ENCODE data around the gene BBOF1. TPM values are rescaled to one million over a fixed set of nuclear protein-coding genes. Genes with fewer than 3 reads are reported as not detected.

Gene BBOF1
- total and polyA plus RNA-seq, 2 experiments from 2014 or later, result 4.1 to 7.1 TPM

DNA sequence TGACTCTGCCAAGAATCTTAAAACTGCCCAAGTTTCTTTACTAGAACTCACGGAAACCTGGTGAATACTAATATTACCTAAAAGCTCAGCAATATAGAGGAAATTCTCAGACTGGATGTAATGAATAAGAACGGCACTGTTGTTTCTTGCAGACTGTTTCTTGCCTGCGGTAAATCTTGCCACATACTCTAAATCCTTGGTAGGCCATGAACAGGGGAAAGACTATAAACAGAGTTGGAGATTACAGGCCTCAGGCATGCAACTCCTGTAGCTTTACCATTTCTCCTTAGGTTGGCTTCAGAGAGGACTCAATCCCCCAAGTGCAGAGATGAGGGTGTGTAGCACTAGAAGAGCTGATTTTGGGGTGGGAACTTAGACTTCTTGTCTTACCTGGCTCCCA, 64.0 kb downstream of the BBOF1 start:
- no peak for TF ChIP-seq EZH2phosphoT487 (IDR thresholded peaks at IDR 0.05; ENCODE audit: low read depth, severe bottlenecking, unreplicated experiment)
- TF ChIP-seq EZH2 (IDR thresholded peaks at IDR 0.05; ENCODE audit: borderline replicate concordance), result no peak
- TF ChIP-seq, protein P1, sequence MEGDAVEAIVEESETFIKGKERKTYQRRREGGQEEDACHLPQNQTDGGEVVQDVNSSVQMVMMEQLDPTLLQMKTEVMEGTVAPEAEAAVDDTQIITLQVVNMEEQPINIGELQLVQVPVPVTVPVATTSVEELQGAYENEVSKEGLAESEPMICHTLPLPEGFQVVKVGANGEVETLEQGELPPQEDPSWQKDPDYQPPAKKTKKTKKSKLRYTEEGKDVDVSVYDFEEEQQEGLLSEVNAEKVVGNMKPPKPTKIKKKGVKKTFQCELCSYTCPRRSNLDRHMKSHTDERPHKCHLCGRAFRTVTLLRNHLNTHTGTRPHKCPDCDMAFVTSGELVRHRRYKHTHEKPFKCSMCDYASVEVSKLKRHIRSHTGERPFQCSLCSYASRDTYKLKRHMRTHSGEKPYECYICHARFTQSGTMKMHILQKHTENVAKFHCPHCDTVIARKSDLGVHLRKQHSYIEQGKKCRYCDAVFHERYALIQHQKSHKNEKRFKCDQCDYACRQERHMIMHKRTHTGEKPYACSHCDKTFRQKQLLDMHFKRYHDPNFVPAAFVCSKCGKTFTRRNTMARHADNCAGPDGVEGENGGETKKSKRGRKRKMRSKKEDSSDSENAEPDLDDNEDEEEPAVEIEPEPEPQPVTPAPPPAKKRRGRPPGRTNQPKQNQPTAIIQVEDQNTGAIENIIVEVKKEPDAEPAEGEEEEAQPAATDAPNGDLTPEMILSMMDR (IDR thresholded peaks at IDR 0.05; ENCODE audit: poor library complexity), result no peak
- Histone ChIP-seq H3K79me2 (peaks cover 33% of the 10 kb centered on the region), H3K27me3 (no peaks in the 10 kb centered on the region), H3K9me3 (ENCODE audit: low read depth) (no peaks in the 10 kb centered on the region), H3K4me1 (ENCODE audit: insufficient read depth) (peaks cover 9% of the 10 kb centered on the region), H3K27ac (peak overlapping the region; percentile 77), H2AFZ (peak overlapping the region; percentile 3), H3K9me2 (replicated peaks; ENCODE audit: insufficient read depth) (no peaks in the 10 kb centered on the region), H3K4me3 (peak overlapping the region; percentile 9), H4K20me1 (ENCODE audit: insufficient read depth, poor library complexity, severe bottlenecking) (no peaks in the 10 kb centered on the region), H3K36me3 (replicated peaks; ENCODE audit: insufficient read depth, low read depth) (no peaks in the 10 kb centered on the region), H3K4me2 (peak overlapping the region; percentile 89)
- WGBS (ENCODE audit: low lambda C conversion rate, missing lambda C conversion rate), result 60% methylated on average over 3 of the region's 3 CpGs
- DNase-seq (ENCODE audit: low spot score), result peak; percentile 26

DNA sequence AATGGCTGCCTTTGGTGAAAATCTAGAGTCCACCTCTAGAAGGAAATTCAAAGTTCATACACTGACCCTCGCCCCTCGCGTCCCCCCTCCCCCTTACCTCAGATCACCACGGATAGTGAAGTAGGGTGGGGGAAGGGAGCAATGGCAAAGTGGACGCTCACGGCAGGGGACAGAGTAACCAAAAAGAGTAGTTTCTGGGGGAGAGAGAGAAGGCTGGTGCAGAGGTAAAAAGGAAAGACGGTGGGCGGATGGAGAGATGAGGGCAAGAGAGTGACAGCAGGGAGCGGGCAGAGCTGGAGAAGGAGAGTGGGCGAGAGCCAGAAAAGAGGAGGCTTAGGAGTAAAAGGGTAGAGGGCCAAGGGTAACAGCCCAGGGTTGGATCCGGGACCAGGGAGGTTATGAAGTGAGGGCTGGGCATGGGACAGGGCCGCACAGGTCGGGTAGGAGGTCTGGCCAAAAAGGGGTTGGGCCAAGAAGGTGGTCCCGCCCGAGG, 64.7 kb downstream of the BBOF1 start:
- DNase-seq (ENCODE audit: low spot score), result peak; percentile 50
- peak overlapping the region; percentile 3 for H2AFZ ChIP-seq
- peak overlapping the region; percentile 77 for H3K27ac ChIP-seq
- H4K20me1 ChIP-seq (ENCODE audit: insufficient read depth, poor library complexity, severe bottlenecking), result no peaks in the 10 kb centered on the region
- H3K4me3 ChIP-seq, result peak overlapping the region; percentile 9
- 3% methylated on average over 15 of the region's 15 CpGs for WGBS (ENCODE audit: low lambda C conversion rate, missing lambda C conversion rate)
- H3K36me3 ChIP-seq (replicated peaks; ENCODE audit: insufficient read depth, low read depth), result no peaks in the 10 kb centered on the region
- no peaks in the 10 kb centered on the region for H3K27me3 ChIP-seq
- H3K4me1 ChIP-seq (ENCODE audit: insufficient read depth), result peaks cover 9% of the 10 kb centered on the region
- peak overlapping the region; percentile 89 for H3K4me2 ChIP-seq
- peaks cover 40% of the 10 kb centered on the region for H3K79me2 ChIP-seq
- H3K9me3 ChIP-seq (ENCODE audit: low read depth), result no peaks in the 10 kb centered on the region
- H3K9me2 ChIP-seq (replicated peaks; ENCODE audit: insufficient read depth), result no peaks in the 10 kb centered on the region
- TF ChIP-seq EZH2 (IDR thresholded peaks at IDR 0.05; ENCODE audit: borderline replicate concordance) (no peak), EZH2phosphoT487 (IDR thresholded peaks at IDR 0.05; ENCODE audit: low read depth, severe bottlenecking, unreplicated experiment) (no peak)
- TF ChIP-seq, protein P1 (IDR thresholded peaks at IDR 0.05; ENCODE audit: poor library complexity), result no peak

DNA sequence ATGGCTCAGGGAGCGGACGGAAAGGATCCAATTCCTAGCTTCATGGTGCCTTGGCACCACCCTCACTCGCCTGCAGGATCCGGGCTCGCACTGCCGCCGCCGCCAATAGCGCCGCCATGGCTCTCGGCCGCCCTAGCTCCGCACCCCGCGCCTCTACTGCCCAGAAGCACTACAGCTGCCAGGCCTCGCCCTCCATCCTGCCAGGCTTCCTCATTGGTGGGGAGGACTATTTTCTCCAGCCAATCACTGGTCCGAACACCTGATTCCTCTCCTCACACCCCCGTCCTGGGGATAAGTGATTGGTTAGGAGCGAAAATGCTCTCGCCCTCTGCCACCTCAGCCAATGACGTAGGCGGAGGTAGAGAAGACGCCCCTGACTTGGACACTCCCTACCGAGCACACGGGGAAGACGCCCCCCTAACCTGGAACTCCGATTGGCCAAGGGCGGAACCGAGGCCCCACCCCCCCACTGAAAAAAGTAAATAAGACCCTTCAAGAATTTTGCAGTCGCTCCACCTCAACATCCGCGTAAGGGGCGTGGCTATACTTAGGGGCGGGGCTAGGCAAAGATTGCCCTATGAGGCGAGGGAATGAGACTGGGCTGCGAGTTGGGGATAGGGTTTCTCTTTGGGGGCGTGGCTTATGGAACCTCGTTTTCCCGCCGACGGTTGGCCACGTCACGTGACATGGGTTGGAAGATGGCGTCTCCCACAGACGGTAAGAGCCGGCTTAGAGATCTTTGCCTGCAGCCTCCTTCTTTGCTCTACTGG, 65.3 kb downstream of the BBOF1 start, which contains the start of the genes ALDH6A1 and LIN52:
Gene ALDH6A1, minus strand, starts transcription at position 177 of the 770 bp plus-strand sequence. Its CDS starts 59 bp downstream, at position 118.
Gene LIN52, plus strand, starts transcription at position 680 of the 770 bp plus-strand sequence. Its CDS starts 19 bp downstream, at position 699.
- Histone ChIP-seq H4K20me1 (ENCODE audit: insufficient read depth, poor library complexity, severe bottlenecking) (no peaks in the 10 kb centered on the region), H3K4me2 (peak within 1 kb of the TSS; percentile 89), H3K27me3 (no peaks in the 10 kb centered on the region), H3K4me1 (ENCODE audit: insufficient read depth) (peaks cover 9% of the 10 kb centered on the region), H3K27ac (peak within 1 kb of the TSS; percentile 78), H3K9me3 (ENCODE audit: low read depth) (no peaks in the 10 kb centered on the region), H3K36me3 (replicated peaks; ENCODE audit: insufficient read depth, low read depth) (no peaks in the 10 kb centered on the region), H2AFZ (peak within 1 kb of the TSS; percentile 38), H3K9me2 (replicated peaks; ENCODE audit: insufficient read depth) (no peaks in the 10 kb centered on the region), H3K79me2 (peaks cover 43% of the 10 kb centered on the region), H3K4me3 (peak within 1 kb of the TSS; percentile 32)
- TF ChIP-seq, protein P1 (IDR thresholded peaks at IDR 0.05; ENCODE audit: poor library complexity), result no peak
- under 1% methylated on average over 46 of the region's 46 CpGs for WGBS (ENCODE audit: low lambda C conversion rate, missing lambda C conversion rate)
- DNase-seq (ENCODE audit: low spot score), result peak; percentile 100
